Iris pigment epithelial cell (primary cell): Measurements from ENCODE around the gene TMEM9B.
"Not testable (repeated sequence)": the region's sequence is repeated elsewhere in the genome, so short reads cannot be mapped to it uniquely, and the experiment has no call there.

Experiments used
- DNase-seq: peaks from one replicate; pipeline ENCODE4 v3.0.0-alpha.2; 2011; ENCODE audit warnings: low read depth

The TMEM9B gene

GRCh38 chr11:8964324-8965320, at the start of gene TMEM9B:
TMEM9B (minus strand) TSS chr11:8964442; CDS start chr11:8964313, 129 bp downstream.
- DNase-seq: peak; percentile 86

- no peak for DNase-seq
Observed at GRCh38 chr11:9013373-9013772, 49.1 kb upstream of the TMEM9B start.

GRCh38 chr11:9009538-9009937, 45.3 kb upstream of the TMEM9B start:
- DNase-seq: not testable (repeated sequence)

- no peak for DNase-seq
Observed at GRCh38 chr11:9008661-9009060, 44.4 kb upstream of the TMEM9B start.

- no peak for DNase-seq
Observed at GRCh38 chr11:9008011-9008550, 43.8 kb upstream of the TMEM9B start.

- no peak for DNase-seq
Observed at GRCh38 chr11:9005087-9005486, 40.8 kb upstream of the TMEM9B start.

- DNase-seq: no peak
Observed at GRCh38 chr11:9004183-9004926, 40.1 kb upstream of the TMEM9B start.

- peak; percentile 72 for DNase-seq
Observed at GRCh38 chr11:9003573-9004182, 39.4 kb upstream of the TMEM9B start, which contains the start of gene NRIP3. NRIP3 (minus strand) TSS chr11:9004001; CDS start chr11:9003935, 66 bp downstream.

- no peak for DNase-seq
Observed at GRCh38 chr11:9002920-9003572, 38.8 kb upstream of the TMEM9B start.

- DNase-seq: peak; percentile 86
Observed at GRCh38 chr11:9001736-9002135, 37.5 kb upstream of the TMEM9B start.

GRCh38 chr11:8998017-8998416, 33.8 kb upstream of the TMEM9B start:
- DNase-seq: no peak

- no peak for DNase-seq
Observed at GRCh38 chr11:8997451-8997850, 33.2 kb upstream of the TMEM9B start.

GRCh38 chr11:8989453-8989852, 25.2 kb upstream of the TMEM9B start:
- peak; percentile 23 for DNase-seq

- peak; percentile 65 for DNase-seq
Observed at GRCh38 chr11:8988329-8989234, 24.3 kb upstream of the TMEM9B start.

GRCh38 chr11:8987446-8987845, 23.2 kb upstream of the TMEM9B start:
- no peak for DNase-seq

- not testable (repeated sequence) for DNase-seq
Observed at GRCh38 chr11:8986772-8987171, 22.5 kb upstream of the TMEM9B start.

- no peak for DNase-seq
Observed at GRCh38 chr11:8985462-8985861, 21.2 kb upstream of the TMEM9B start.

GRCh38 chr11:8983552-8983951, 19.3 kb upstream of the TMEM9B start:
- DNase-seq: no peak

GRCh38 chr11:8980485-8980884, 16.2 kb upstream of the TMEM9B start:
- DNase-seq: no peak

GRCh38 chr11:8979365-8979764, 15.1 kb upstream of the TMEM9B start:
- DNase-seq: not testable (repeated sequence)
